ENCODE measurements around the gene ADAMTS18.

ADAMTS18 gene

GRCh38 chr16:77437859-77438258, 3.0 kb upstream of the ADAMTS18 start:
- DNase-seq (ENCODE audit: low read depth in 3 of 3): no peak

DNA sequence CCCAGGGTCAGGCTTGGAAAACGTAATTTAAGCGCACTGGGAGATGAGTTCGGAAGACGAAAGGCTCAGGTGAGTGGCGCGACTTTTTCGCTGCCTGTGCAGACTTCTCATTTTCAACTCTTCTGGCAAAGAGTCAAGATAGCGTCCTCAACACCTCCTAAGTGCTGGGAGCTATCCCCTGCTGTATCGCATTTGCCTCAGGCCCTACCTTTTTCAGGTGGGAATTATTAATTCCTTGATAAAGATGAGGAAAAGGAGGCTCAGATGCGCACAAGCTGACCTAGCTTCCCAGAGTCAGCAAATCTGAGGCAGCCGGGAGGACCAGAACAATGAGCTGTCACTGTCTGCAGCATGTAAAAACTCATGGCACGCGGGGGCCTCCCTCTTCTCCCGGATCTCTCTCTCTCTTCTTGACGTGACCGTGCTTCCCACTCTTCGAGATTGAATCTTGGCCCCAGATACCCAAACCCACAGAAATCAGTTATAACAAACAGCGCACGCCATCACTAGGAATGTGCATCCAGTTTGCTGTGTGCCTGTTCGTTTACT, 512 bp upstream of the ADAMTS18 start:
- DNase-seq (ENCODE audit: low read depth in 3 of 3): no peak

GRCh38 chr16:77434022-77434529, 758 bp downstream of the ADAMTS18 start:
- no peak for DNase-seq (ENCODE audit: low read depth in 3 of 3)

DNA sequence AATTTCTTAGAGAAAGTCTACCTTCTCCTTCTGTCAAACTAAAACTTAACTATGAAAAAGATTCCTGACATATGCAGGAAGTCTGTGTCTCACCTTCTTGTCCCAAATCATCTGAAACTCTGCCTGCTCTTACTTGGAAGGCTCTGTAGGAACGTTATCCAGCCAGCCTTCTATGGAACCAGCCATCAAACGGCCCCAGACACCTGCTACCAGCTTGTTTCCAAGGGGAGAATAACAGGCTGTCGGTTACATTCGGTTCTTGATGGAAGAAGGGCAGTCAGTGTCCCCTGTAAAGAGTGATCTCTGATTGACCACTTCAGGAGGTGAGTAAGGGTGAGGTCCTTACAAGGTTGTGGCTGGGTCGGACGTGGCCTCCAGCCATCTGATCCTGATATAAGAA, 1.7 kb downstream of the ADAMTS18 start:
- no peak for DNase-seq (ENCODE audit: low read depth in 3 of 3)

DNA sequence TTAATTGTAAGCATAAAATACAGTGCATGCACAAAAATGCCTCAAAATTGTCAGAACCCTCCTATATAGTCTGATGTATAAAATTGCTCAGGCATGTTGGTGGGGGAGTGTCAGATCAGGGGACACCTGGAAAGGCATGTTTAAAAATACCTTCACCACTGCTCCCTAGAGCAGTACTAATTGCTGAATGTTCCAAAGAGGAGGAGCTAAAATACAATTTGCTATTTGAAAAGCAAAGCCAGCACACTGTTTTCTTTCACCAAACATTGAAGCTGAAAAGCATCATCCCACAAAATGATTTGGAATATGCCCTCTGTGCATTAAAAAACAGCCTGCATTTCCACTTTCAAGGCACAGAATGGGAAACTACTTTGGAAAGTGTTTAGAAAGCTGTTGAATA, 2.6 kb downstream of the ADAMTS18 start:
- DNase-seq (ENCODE audit: low read depth in 3 of 3): no peak

DNA sequence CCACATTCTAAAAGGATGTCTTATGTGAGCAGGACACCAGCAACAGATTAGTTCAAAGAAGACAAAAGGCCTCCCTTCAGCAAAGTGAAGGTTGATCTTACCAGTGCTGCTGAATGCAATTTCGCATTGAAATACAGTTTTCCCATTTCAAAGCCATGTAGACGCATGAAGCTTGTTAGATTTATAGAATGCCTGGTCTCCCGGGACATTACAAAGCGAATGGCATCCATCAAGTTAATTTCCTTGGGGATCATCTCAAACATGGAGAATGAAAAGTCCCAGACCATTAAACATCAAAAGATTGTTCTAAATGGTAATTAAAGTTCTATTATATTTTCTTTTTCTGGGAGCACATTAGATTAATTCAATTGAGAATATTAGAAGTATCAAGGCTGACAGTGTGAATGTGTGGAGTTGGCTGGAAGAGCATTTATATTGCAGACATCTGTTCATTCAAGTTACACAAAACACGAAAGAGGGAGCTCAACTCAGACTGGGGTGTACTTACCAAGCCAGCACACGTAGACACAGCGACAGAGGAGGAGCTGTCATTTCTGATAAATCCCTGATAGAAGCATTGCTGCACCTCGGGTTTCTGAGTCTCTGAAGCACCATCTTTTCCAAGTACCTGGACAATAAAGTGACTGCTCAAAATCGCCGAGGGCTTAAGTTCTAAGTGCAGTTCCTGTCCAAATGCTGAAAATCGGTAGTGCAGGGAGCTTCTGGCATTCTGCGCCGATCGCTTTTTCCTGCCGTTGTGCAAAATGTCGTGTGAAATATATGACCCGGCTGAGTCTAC, 3.8 kb downstream of the ADAMTS18 start:
- DNase-seq (ENCODE audit: low read depth in 3 of 3): no peak

DNA sequence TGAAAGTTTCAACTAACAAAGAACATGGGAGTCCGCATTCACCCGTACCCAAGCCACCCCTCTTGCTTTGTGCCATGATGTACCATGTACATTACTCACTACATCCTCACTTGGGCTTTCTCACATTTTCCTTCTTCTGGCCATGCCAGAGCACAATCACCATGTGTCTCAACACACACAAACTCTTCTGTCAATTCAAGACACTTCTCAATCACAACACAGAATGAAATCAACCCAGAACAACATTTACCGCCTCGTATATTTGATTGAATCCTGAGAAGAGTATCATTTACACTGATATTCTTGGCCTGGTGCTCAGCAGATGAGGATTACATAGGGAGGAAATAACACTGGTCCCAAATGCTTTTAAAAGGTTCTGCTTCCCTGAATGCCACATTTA, 4.5 kb downstream of the ADAMTS18 start:
- DNase-seq (ENCODE audit: low read depth in 3 of 3): no peak

DNA sequence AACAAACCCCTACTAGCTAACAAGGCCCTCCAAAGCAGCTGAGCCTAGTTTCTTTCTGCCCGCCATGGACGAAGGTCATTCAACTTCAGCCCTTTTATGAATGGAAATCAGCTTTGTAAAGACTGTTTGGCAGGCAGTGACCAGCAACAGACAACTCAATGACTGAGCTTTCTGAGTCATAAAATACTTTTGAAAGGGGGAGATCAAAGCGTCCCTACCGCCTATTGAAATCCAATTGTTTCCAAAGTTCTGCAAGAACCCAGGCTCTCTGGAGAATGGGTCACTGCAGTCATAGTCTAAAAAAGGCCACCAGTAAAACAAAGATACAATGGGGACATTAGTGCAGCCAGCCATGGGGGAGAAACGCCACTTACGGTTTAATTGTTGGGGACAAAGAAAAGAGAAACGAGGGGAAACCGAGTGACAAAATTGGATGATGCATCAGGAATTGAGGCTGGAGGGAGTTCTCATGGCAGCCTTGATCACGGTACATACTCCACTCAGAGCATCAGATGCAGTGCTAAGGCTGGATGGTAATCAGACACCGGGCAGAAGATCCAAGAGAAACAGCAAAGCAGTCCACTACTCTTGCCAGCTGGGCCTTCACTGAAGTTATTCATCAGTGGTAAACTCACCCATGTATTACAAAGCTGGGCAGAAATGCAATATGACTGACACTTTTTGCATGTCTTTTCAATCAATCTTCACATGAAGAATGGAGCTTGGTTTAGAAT, 9.8 kb downstream of the ADAMTS18 start:
- DNase-seq (ENCODE audit: low read depth in 3 of 3): no peak

- DNase-seq (ENCODE audit: low read depth in 3 of 3): no peak
Measured at GRCh38 chr16:77422196-77422784, 12.5 kb downstream of the ADAMTS18 start.

DNA sequence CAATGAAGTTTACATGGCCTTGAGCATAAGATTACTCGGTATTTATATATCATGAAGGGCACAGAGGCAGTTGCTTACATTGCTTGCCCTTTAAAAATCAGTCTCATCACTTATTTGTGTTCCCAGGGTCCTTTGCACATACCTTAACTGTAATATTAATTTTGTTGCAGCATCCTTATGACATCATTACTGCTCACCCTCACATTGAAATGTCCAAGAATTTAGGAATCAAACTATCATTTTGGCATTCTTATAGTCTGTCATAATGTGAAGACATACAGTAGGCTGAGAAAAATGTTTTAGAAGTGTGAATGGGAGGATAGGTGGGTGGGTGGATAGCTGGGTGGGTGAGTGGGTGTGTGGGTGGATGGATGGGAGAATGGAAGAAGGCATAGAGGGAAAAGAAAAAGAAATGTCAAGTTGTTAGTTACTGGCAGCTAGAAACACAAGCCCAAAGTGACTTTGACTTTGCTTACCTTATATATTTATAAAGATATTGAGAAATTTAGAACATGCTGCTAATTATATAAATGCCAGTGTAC, 17.8 kb downstream of the ADAMTS18 start:
- DNase-seq (ENCODE audit: low read depth in 3 of 3): no peak

DNA sequence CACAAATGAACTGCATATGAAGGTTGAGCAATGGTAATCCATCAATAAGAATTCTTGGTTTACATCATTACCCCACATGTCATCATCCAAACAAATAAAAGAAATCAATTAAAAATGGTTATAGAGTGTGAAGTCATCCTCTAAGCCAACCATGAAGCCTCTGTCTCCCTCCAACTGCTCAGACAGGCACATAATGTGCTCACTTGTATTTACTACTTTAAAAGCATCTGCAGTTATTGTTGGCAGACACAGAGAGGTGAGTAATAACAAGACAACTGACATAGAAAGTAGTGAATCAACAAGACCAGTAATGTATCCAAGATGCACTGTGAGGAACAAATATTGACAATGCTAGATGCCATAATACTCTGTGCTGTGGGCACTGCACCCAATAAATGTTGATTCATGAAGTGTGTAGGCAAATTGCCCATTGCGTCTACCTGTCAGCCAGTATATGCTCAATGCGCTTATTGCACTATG, 20.0 kb downstream of the ADAMTS18 start:
- no peak for DNase-seq (ENCODE audit: low read depth in 3 of 3)

DNA sequence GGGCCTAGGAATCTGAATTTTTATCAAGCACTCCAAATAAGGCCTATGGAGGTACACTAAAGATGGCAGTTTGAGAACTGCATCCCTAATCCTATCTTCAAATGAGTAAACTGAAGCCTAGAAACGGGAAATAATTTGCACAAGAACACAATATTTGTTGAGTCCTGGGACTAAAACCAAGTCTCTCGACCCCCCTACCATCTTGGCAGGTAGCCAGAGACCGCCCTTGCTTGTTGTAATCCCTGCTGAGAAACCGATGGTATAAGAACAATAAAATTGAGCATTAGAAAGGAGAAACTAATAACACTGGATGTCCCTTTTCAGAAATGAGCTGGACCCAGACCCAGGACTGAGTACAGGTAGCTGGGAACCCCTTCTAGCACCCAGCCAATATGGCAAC, 24.4 kb downstream of the ADAMTS18 start:
- no peak for DNase-seq (ENCODE audit: low read depth in 3 of 3)

DNA sequence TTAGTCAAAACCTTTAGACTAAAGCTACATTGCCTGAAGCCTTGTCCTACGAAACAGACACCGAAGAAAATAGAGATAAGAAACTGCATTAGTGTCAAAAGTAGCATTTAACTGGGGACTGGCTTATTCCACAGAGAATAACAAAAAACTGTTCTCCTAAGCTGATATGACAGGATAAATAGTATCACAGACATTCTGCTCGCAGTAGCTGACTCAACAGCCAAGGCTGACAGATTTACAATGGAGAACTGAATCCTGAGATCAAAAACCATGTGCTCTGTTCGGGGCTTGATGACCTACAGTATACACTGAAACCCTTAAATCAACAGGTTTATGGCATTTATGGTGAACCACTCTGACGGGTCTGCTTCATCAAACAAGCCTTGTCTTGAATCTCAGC, 25.5 kb downstream of the ADAMTS18 start:
- no peak for DNase-seq (ENCODE audit: low read depth in 3 of 3)

GRCh38 chr16:77408607-77409006, 26.2 kb downstream of the ADAMTS18 start:
- no peak for DNase-seq (ENCODE audit: low read depth in 3 of 3)

- DNase-seq (ENCODE audit: low read depth in 3 of 3): no peak
Measured at GRCh38 chr16:77406680-77407079, 28.2 kb downstream of the ADAMTS18 start.

DNA sequence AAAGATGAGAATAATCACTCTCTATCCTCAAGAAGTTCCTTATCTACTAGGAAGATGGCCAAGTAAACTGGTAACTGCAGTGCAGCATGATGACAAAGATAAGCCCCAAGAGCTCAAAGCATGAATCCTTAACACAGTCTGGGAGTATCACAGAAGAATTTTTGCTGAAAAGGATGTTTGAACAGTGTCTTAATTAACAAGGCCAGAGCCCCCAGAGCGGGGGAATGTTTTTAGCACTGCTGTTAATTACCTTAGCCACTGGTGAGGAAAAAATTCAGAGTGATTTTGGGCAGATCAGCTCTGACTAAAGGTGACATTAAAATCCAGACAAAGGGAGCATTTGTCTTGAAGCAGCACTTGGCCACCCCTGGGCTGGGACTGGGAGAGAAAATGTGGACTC, 30.1 kb downstream of the ADAMTS18 start:
- DNase-seq (ENCODE audit: low read depth in 3 of 3): no peak

DNA sequence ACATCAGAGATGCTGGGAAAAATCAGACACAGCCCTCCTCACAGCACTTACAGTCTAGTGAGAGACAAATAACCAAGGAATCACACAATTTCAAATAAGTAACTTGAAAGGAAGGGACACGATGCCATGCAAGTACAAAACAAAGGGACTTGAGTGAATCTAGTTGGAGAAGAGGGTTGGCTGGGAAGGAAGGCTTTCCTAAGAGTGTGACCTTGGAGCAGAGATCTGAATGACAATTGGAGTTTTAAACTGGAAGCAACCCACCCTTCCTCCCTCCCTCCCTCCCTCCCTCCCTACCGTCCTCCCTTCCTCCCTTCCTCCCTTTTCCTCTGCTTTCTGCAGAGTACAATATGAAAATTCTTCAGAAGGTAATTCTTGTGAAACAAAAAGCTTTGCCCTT, 31.1 kb downstream of the ADAMTS18 start:
- DNase-seq (ENCODE audit: low read depth in 3 of 3): no peak

DNA sequence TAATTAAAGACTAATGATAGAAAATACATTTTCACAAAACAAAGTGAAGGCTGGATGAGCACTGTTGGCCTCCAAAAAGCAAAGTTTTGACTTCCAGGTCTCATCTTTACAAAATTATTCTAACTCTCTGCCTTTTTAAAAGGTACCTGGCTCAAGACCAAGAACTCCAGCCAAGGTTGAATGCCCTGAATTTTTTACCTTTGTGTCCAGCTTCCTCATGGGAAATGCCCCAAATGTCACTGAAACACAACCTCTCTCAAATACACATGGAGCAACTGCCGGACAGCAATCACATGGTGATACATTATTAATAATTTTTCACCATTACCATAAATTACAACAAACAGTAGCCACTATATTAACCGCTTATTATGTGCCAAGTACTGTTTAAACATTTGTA, 32.2 kb downstream of the ADAMTS18 start:
- no peak for DNase-seq (ENCODE audit: low read depth in 3 of 3)

GRCh38 chr16:77402118-77402517, 32.7 kb downstream of the ADAMTS18 start:
- no peak for DNase-seq (ENCODE audit: low read depth in 3 of 3)

- DNase-seq (ENCODE audit: low read depth in 3 of 3): no peak
Measured at GRCh38 chr16:77399546-77399945, 35.3 kb downstream of the ADAMTS18 start.

- no peak for DNase-seq (ENCODE audit: low read depth in 3 of 3)
Measured at GRCh38 chr16:77399066-77399465, 35.8 kb downstream of the ADAMTS18 start.

- DNase-seq (ENCODE audit: low read depth in 3 of 3): no peak
Measured at GRCh38 chr16:77398495-77398894, 36.3 kb downstream of the ADAMTS18 start.
